Activated CD4-positive, alpha-beta memory T cell treated with anti-CD3 and anti-CD28 coated beads for 36 hours (primary cell): ENCODE data around the gene HOXC10. TPM values are rescaled to one million over a fixed set of nuclear protein-coding genes. Genes with fewer than 3 reads are reported as not detected.

Experiments used
- CTCF ChIA-PET: fragments of 350-600 bp; sonication (Branson Sonifier 250); formaldehyde crosslinking; loops from one replicate; lab custom pipeline; 2021; ENCODE audit warnings: antibody characterized with exemption, inconsistent platforms; lab: Charles Lee
- POLR2A ChIA-PET: fragments of 350-600 bp; sonication (Branson Sonifier 250); formaldehyde crosslinking; loops from one replicate; lab custom pipeline; 2021; ENCODE audit warnings: antibody characterized with exemption; lab: Charles Lee
- DNase-seq: peaks from one replicate; pipeline ENCODE4 v3.0.0-alpha.2; 2020
- H3K27ac Mint-ChIP-seq: one replicate; pipeline ENCODE4 v1.8.0; 2021; ENCODE audit warnings: mixed read lengths
- H3K27me3 Mint-ChIP-seq: one replicate; pipeline ENCODE4 v1.8.0; 2021; ENCODE audit warnings: mixed read lengths
- H3K36me3 Mint-ChIP-seq: one replicate; pipeline ENCODE4 v1.8.0; 2021; ENCODE audit warnings: mixed read lengths
- H3K4me1 Mint-ChIP-seq: one replicate; pipeline ENCODE4 v1.8.0; 2021; ENCODE audit warnings: low read depth, mixed read lengths
- H3K4me3 Mint-ChIP-seq: one replicate; pipeline ENCODE4 v1.8.0; 2021; ENCODE audit warnings: mild to moderate bottlenecking, mixed read lengths
- H3K9me3 Mint-ChIP-seq: one replicate; pipeline ENCODE4 v1.8.0; 2021; ENCODE audit warnings: mixed read lengths
- intact Hi-C: fragments of 100-400 bp; cut with micrococcal nuclease; formaldehyde crosslinking; loops from one replicate; pipeline ENCODE4 v1.15.1; 2023
- total RNA-seq, 2 experiments: library from RNA; stranded (reverse); gene quantifications; one replicate each; pipeline ENCODE4 v1.2.3, GENCODE V29; 2021

HOXC10 gene
- total RNA-seq, 2 experiments from 2014 or later, result not detected

- Mint-ChIP-seq H3K4me3 (peak overlapping the region; percentile 28), H3K4me1 (peaks cover 34% of the 10 kb centered on the region), H3K27me3 (peaks cover 79% of the 10 kb centered on the region), H3K27ac (no peak overlapping the region), H3K9me3 (no peaks in the 10 kb centered on the region), H3K36me3 (no peaks in the 10 kb centered on the region)
- ChIA-PET POLR2A (no interaction called here), CTCF (interaction anchor here (1.2 to 1.8 kb wide), 2 partner anchors 28 to 203 kb away, joined by 3 to 5 read pairs; no protein-coding TSS in a partner anchor)
- DNase-seq, result no peak
- intact Hi-C loops, result no loop called here
Measured at GRCh38 chr12:53960187-53961024, 24.5 kb upstream of the HOXC10 start.

- no peak for DNase-seq
- peaks cover 36% of the 10 kb centered on the region for H3K4me1 Mint-ChIP-seq
- H3K9me3 Mint-ChIP-seq, result no peaks in the 10 kb centered on the region
- H3K27ac Mint-ChIP-seq, result no peak overlapping the region
- ChIA-PET CTCF (interaction anchor here (1.2 kb wide), 1 partner anchor 27 kb away, joined by 3 read pairs; no protein-coding TSS in a partner anchor), POLR2A (no interaction called here)
- H3K4me3 Mint-ChIP-seq, result no peak overlapping the region
- intact Hi-C loops, result no loop called here
- peaks cover 78% of the 10 kb centered on the region for H3K27me3 Mint-ChIP-seq
- no peaks in the 10 kb centered on the region for H3K36me3 Mint-ChIP-seq
Measured at GRCh38 chr12:53961025-53961761, 23.8 kb upstream of the HOXC10 start.

- intact Hi-C loops, result no loop called here
- POLR2A ChIA-PET, result interaction anchor here (0.5 to 1.0 kb wide), 2 partner anchors 9 to 257 kb away, joined by 3 to 5 read pairs; no protein-coding TSS in a partner anchor
- Mint-ChIP-seq H3K36me3 (no peaks in the 10 kb centered on the region), H3K4me3 (no peak overlapping the region), H3K27ac (no peak overlapping the region), H3K27me3 (peaks cover 80% of the 10 kb centered on the region), H3K4me1 (peaks cover 36% of the 10 kb centered on the region), H3K9me3 (no peaks in the 10 kb centered on the region)
- no peak for DNase-seq
- CTCF ChIA-PET, result interaction anchor here (1.0 kb wide), 1 partner anchor 238 kb away, joined by 5 read pairs; no protein-coding TSS in a partner anchor
Measured at GRCh38 chr12:53963005-53963404, 21.9 kb upstream of the HOXC10 start.

GRCh38 chr12:53963434-53964314 is 21.3 kb upstream of the HOXC10 start:
- intact Hi-C loops, result no loop called here
- Mint-ChIP-seq H3K4me1 (peaks cover 36% of the 10 kb centered on the region), H3K9me3 (no peaks in the 10 kb centered on the region), H3K27ac (no peak overlapping the region), H3K4me3 (no peak overlapping the region), H3K27me3 (peaks cover 80% of the 10 kb centered on the region), H3K36me3 (no peaks in the 10 kb centered on the region)
- CTCF ChIA-PET, result interaction anchor here (1.0 kb wide), 1 partner anchor 238 kb away, joined by 5 read pairs; no protein-coding TSS in a partner anchor
- no peak for DNase-seq
- POLR2A ChIA-PET, result interaction anchor here (1.0 kb wide), 1 partner anchor 10 kb away, joined by 3 read pairs; no protein-coding TSS in a partner anchor

GRCh38 chr12:53964315-53964713 is 20.6 kb upstream of the HOXC10 start:
- Mint-ChIP-seq H3K36me3 (no peaks in the 10 kb centered on the region), H3K4me1 (peaks cover 36% of the 10 kb centered on the region), H3K27me3 (peaks cover 81% of the 10 kb centered on the region), H3K27ac (no peak overlapping the region), H3K9me3 (no peaks in the 10 kb centered on the region), H3K4me3 (no peak overlapping the region)
- ChIA-PET POLR2A (no interaction called here), CTCF (interaction anchor here (1.5 kb wide), 1 partner anchor 243 kb away, joined by 3 read pairs; no protein-coding TSS in a partner anchor)
- no peak for DNase-seq
- intact Hi-C loops, result no loop called here

GRCh38 chr12:53965281-53966084 is 19.5 kb upstream of the HOXC10 start:
- ChIA-PET CTCF (interaction anchor here (1.1 to 1.5 kb wide), 2 partner anchors 11 to 242 kb away, joined by 3 read pairs; no protein-coding TSS in a partner anchor), POLR2A (no interaction called here)
- intact Hi-C loops, result no loop called here
- Mint-ChIP-seq H3K4me1 (peaks cover 33% of the 10 kb centered on the region), H3K27ac (no peak overlapping the region), H3K9me3 (no peaks in the 10 kb centered on the region), H3K27me3 (peaks cover 81% of the 10 kb centered on the region), H3K4me3 (peak overlapping the region; percentile 1), H3K36me3 (no peaks in the 10 kb centered on the region)
- no peak for DNase-seq

- intact Hi-C loops, result no loop called here
- peaks cover 85% of the 10 kb centered on the region for H3K27me3 Mint-ChIP-seq
- peaks cover 33% of the 10 kb centered on the region for H3K4me1 Mint-ChIP-seq
- POLR2A ChIA-PET, result no interaction called here
- DNase-seq, result no peak
- no peak overlapping the region for H3K4me3 Mint-ChIP-seq
- CTCF ChIA-PET, result interaction anchor here (0.6 to 1.5 kb wide), 3 partner anchors 11 to 290 kb away, joined by 3 read pairs; partner anchors contain the start of gene ATP5MC2
- no peak overlapping the region for H3K27ac Mint-ChIP-seq
- no peaks in the 10 kb centered on the region for H3K9me3 Mint-ChIP-seq
- H3K36me3 Mint-ChIP-seq, result no peaks in the 10 kb centered on the region
Measured at GRCh38 chr12:53966085-53966384, 18.9 kb upstream of the HOXC10 start.

- H3K4me1 Mint-ChIP-seq, result peaks cover 33% of the 10 kb centered on the region
- H3K36me3 Mint-ChIP-seq, result no peaks in the 10 kb centered on the region
- H3K27ac Mint-ChIP-seq, result no peak overlapping the region
- no peaks in the 10 kb centered on the region for H3K9me3 Mint-ChIP-seq
- ChIA-PET POLR2A (no interaction called here), CTCF (interaction anchor here (0.6 to 1.1 kb wide), 3 partner anchors 10 to 291 kb away, joined by 3 read pairs; partner anchors contain the start of genes ATP5MC2 and HOXC12)
- peaks cover 89% of the 10 kb centered on the region for H3K27me3 Mint-ChIP-seq
- H3K4me3 Mint-ChIP-seq, result no peak overlapping the region
- no peak for DNase-seq
- intact Hi-C loops, result no loop called here
Measured at GRCh38 chr12:53966385-53967133, 18.4 kb upstream of the HOXC10 start.

GRCh38 chr12:53967421-53967925 is 17.5 kb upstream of the HOXC10 start:
- no peak for DNase-seq
- Mint-ChIP-seq H3K4me3 (no peak overlapping the region), H3K27me3 (peaks cover 91% of the 10 kb centered on the region), H3K36me3 (no peaks in the 10 kb centered on the region), H3K4me1 (peaks cover 31% of the 10 kb centered on the region), H3K9me3 (no peaks in the 10 kb centered on the region), H3K27ac (no peak overlapping the region)
- CTCF ChIA-PET, result interaction anchor here (1.0 kb wide), 1 partner anchor 64 kb away, joined by 3 read pairs; no protein-coding TSS in a partner anchor
- POLR2A ChIA-PET, result no interaction called here
- intact Hi-C loops, result no loop called here
